Measurements from ENCODE around the gene TMCC1.

DNA sequence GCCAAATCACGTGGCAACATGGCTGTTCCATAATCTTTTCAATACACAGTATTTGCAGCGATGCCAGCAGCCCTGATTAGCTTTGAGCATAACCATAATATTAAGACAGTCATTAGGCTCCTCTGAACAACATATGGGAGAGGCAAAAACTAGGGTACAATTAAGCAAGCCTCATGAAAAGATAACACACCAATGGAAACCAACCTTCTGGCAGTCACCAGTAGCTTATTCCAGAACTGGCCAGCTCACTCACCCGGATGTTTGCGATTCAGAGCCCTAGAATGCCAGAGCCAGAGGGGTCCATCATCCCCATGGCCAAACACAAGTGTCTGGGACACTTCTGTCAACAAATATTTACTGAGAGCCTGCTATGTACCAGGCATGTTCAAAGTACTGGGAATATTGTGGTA is 238.2 kb downstream of the TMCC1 start:
- TF ChIP-seq, protein P1, sequence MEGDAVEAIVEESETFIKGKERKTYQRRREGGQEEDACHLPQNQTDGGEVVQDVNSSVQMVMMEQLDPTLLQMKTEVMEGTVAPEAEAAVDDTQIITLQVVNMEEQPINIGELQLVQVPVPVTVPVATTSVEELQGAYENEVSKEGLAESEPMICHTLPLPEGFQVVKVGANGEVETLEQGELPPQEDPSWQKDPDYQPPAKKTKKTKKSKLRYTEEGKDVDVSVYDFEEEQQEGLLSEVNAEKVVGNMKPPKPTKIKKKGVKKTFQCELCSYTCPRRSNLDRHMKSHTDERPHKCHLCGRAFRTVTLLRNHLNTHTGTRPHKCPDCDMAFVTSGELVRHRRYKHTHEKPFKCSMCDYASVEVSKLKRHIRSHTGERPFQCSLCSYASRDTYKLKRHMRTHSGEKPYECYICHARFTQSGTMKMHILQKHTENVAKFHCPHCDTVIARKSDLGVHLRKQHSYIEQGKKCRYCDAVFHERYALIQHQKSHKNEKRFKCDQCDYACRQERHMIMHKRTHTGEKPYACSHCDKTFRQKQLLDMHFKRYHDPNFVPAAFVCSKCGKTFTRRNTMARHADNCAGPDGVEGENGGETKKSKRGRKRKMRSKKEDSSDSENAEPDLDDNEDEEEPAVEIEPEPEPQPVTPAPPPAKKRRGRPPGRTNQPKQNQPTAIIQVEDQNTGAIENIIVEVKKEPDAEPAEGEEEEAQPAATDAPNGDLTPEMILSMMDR (IDR thresholded peaks at IDR 0.05): no peak
- TF ChIP-seq POLR2A (IDR thresholded peaks at IDR 0.05): no peak
